Activated CD4-positive, CD25-positive, alpha-beta regulatory T cell treated with anti-CD3 and anti-CD28 coated beads, Interleukin-2, amount 50 U/mL, for 16 hours (primary cell): ENCODE measurements around the gene CPNE5.

ENCODE experiments used
- DNase-seq: peaks from one replicate; pipeline ENCODE4 v3.0.0-alpha.2; 2020; ENCODE audit warnings: low read depth, low spot score

The CPNE5 gene

DNA sequence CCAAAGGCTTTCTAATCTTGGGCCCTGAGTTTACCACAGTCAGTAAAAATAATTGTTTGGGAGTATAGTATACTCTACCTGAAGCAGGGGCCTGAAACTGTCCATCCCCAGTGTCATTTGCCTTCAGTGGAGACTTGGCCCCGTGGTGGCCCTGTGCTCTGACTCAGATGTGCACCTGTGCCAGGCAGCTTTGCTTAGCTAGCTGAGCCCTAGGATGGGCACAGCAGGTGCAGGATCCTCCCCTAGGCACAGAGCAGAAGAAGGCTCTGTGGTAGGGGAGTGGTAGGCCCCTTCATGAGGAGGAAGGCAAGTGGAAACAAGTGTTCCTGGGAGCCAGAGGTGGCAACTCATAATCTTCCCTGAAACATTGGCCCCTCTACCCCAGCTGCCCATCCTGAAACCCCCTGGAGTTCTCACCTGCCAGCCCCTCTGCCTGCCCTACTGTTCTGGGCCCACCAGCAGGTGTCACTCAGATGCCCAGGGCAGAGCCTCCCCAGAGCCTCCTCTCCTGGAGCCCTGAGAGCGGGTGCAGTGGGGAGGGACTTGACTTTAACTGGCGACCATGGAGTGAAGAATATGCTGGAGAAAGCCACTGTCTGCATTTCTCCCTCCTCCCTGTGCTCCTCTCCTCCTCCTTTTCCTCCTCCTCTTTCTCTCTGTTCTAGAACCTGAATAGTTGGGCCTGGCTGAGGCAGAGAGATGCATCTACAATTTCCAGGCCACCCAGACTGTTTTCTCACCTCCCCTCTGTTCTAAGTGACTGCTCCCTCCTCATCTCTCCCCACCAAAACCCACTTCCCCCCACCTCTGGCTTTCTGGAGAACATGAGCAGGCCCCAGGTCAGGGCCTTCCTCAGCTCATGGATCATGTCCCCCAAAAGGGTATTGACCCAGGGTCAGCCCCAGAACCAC lies 2.9 kb downstream of the CPNE5 start:
- DNase-seq: no peak

- no peak for DNase-seq
Measured at GRCh38 chr6:36834576-36835341, 4.5 kb downstream of the CPNE5 start.

DNA sequence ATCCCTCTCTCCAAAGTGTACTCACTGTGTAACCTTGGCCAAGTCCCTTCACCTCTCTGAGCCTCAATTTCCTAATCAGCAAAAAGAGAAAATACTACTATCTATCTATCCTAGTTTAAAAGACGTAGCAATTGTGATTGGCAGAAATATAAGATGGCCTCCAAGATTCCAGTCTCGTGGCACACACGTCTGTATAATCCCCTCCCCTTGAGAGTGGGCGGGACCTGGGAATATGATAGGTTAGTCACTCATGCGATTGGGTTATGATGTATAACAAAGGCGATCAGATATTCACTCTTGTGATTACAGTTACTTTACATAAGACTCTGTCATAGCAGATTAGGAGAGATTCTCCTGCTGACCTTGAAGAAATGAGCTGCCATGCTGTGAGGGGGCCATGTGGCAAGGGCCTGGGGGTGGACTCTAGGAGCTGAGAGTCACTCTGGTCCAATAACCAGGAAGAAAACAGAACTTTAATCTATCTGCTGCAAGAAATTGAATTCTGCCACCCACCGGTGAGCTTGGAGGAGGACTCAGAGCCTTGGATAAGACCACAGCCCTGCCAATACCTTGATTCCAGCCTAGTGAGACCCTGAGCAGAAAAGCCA lies 6.0 kb downstream of the CPNE5 start:
- DNase-seq: no peak

- no peak for DNase-seq
Measured at GRCh38 chr6:36832313-36832712, 6.9 kb downstream of the CPNE5 start.

DNA sequence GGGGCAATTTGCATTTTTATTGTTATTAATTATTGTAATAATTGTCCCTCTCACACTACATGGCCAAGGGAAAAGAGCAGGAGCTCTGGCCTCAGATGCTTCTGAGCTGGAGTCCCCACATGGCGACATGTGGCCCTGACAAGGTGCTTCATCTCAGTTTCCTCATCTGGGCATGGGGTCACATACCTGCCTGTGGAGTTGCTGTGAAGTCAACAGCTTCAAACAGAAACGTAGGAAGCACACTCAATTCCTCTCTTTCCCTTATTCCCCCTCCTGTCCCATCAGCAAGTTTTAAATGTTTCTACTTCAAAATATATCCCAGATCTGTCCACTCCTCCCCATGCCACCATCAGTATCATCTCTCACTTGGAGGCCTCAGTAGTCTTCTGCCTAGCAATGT lies 8.7 kb downstream of the CPNE5 start:
- no peak for DNase-seq

DNA sequence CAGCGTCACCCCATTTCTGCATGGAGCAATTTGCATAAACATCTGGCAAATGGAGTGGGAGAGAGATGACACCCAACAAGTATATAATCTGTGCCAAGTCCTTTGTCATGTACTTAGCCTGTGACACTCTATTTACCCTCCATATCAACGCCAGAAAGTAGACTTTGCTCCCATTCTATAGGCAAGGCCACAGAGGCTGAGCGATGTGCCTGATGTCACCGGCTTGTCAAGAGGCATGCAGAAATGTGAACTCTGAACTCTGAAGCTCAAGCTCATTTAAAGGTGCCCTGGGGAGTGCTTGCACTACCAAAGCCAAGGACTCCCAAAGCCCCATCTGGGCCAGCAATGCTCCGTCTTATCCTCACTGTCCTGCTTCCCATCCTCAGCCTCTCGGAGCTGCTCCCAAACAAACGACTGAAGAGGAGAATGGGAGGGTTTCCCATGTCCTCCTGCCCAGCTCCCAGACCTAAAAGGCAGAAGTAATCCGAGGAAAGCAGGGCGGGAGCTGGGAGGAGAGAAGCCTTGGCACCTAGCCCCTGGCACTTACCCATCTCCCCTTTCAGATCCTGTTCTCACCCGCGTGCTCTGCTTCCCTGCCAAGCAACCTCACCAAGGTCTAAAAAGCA lies 9.2 kb downstream of the CPNE5 start:
- DNase-seq: no peak

- DNase-seq: no peak
Measured at GRCh38 chr6:36827261-36828079, 11.8 kb downstream of the CPNE5 start.

- DNase-seq: no peak
Measured at GRCh38 chr6:36826520-36827227, 12.6 kb downstream of the CPNE5 start.

- DNase-seq: no peak
Measured at GRCh38 chr6:36825994-36826393, 13.2 kb downstream of the CPNE5 start.

- DNase-seq: no peak
Measured at GRCh38 chr6:36825452-36825851, 13.8 kb downstream of the CPNE5 start.

- DNase-seq: no peak
Measured at GRCh38 chr6:36824253-36824652, 15.0 kb downstream of the CPNE5 start.

GRCh38 chr6:36823421-36824096 lies 15.7 kb downstream of the CPNE5 start:
- no peak for DNase-seq

DNA sequence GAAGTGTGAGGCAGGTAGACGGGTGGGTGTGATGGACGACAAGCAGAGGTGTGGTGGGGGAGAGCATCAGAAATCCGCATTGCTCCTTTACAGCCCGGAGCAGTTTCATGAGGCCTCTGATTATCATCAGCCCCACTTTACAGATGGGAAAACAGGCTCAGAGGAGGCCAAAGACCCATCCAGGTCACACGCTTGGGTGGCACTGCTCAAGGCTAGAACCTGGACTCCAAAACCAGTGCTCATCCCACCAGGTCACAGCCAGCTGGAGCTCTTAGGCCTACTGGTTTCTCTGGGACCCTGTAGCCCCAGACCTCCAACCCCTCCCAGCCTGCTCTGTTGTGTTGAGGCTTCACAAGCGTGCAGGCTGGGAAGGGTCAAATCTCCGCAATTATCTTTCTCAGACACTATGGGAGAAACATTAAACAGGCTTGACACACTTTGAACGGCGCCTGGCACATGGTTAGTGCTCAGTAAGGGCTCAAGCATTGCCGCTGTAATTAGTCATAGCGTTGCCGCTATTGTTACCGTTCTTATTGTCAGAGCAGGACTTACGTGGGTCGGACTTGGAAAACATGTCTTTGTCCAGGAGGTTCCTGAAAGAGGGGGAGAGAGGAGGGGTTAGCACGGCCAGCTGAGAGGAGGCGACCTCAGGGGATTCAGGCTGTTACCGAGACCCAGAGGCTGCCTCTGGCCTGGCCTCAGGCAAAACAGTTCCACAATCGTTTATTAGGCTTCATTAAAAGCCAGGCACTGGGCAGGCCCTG lies 16.6 kb downstream of the CPNE5 start:
- no peak for DNase-seq

DNA sequence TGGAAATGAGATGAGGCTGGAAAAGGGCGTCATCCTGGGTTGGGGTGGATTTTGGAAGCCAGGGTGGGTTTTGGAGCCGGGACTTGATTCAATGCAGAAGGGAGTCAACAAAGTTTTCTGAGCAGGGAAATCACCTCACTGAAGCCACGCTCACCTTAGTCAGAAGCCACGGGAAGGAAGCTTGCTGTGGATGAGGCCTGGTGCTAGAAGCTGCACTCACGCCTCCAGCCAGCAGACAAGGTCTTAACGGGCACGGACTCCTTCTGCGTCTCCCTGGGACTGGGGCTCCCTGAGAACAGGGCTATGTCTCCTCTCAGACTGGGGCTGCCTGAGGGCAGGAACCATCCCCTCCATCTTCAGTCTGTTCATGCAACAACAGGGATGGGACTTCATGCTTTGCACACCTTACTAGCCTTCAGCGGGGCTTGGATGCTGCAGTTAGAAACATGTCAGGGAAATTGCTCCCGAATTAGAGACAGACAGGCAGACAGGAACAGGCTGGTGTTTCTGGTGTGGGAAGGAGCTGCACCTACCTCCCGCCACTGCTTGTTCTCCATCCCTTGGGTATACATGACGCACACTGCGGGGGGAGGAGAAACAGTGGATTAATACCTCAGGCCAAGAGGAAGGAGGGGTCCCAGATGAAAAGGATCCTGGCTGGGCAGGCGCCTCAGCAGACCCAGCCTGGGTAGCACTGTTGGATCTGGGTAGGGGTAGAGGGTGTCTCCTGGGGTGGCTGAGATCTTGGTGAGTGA lies 17.5 kb downstream of the CPNE5 start:
- no peak for DNase-seq

DNA sequence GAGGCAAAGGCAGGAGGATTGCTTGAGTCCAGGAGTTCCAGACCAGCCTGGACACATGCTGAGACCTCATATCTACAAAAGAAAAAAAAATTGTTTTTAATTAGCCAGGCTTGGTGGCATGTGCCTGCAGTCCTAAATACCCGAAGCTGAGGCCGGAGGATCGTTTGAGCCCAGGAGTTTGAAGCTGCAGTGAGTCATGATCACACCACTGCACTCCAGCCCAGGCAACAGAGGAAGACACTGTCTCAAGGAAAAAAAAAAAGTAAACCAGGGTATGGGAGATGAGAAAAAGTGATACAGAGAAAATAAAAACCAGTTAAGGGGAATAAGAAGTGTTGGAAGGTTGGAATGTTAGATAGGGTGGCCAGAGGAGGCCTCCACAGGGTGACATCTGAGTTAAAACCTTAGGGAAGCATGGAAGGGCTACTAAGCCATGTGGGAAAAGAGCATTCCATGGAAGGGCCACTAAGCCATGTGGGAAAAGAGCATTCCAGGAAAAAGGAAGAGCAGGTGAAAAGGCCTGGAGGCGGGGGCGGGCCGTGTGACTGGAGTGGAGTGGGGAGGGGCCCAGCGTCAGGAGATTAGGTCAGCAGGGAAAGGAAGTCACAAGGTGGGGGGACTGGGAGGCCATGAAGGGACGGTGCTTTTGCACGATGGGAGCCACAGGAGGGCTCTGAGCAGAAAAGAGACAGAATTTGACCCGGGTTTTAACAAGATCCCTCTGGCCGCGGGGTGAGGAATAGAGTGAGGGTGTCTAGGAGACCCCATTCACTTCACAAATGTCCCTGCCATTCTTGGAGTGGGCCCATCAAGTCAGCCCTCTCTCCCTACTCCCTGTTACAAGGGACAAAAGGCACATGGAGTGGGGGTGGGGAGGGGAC lies 18.3 kb downstream of the CPNE5 start:
- no peak for DNase-seq

DNA sequence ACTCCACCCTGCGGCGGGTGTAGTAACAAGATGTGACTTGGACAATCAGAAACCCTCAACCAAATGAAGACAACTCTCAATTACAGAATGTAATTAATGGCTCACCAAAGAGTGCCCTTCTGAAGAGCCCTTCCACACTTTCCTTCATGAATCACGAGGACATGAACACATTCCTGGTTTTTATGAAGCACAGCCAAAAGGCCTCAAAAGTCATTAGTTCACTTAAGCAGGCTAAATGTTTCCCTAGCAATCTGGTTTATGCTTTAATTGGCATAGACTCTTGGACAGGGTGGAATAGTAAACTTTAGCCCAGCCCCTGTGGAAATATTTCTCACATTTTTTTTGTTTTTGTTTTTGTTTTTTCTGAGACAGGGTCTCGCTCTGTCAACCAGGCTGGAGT lies 20.5 kb downstream of the CPNE5 start:
- no peak for DNase-seq

DNA sequence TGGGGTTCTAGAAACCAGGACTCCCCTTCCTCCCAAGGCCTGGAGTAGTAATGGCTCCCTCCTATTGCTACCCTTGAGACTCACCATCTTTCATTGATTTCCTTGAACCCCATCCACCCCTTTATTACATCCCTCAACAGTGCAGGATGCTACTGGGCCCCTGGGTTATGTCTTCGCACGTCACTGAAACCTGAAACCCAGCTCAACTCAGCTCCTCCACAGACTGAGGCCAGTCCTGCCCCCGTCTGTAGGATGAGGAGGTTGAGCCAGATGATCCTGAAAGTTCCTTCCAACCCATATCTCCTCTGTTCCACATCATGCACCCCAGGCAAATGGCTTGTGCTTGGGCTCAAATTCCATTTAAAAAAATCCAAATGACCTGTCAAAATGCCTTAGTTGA lies 21.4 kb downstream of the CPNE5 start:
- DNase-seq: no peak
